Liver (tissue), 9 donors: ENCODE measurements around the gene ADIG. TPM values are rescaled to one million over a fixed set of nuclear protein-coding genes. Genes with fewer than 3 reads are reported as not detected.

Source experiments
- DNase-seq: peaks from one replicate; pipeline ENCODE4 v3.0.0-alpha.2; 2017; ENCODE audit warnings: low spot score
- H3K27ac ChIP-seq, 2 donors: one replicate each; pipeline ENCODE4 v1.7.0; 2013; ENCODE audit warnings: inconsistent platforms in 2 of 2, low read length in 2 of 2, control low read depth in 1 of 2, low read depth in 1 of 2, mild to moderate bottlenecking in 1 of 2
- H3K27me3 ChIP-seq, 4 donors: one replicate each; pipeline versions ENCODE4 v1.6.1 to v1.7.0; 2013; ENCODE audit warnings: low read length in 3 of 4, inconsistent platforms in 1 of 4, mild to moderate bottlenecking in 1 of 4, moderate library complexity in 1 of 4; ENCODE audit not compliant: control insufficient read depth in 4 of 4, insufficient read depth in 4 of 4
- H3K36me3 ChIP-seq, 4 donors: one replicate each; pipeline versions ENCODE4 v1.6.1 to v1.7.0; 2013; ENCODE audit warnings: low read length in 3 of 4, mild to moderate bottlenecking in 3 of 4, low read depth in 1 of 4, moderate library complexity in 1 of 4; ENCODE audit not compliant: control insufficient read depth in 4 of 4, insufficient read depth in 3 of 4
- H3K4me1 ChIP-seq, 4 donors: one replicate each; pipeline versions ENCODE4 v1.6.1 to v1.7.0; 2013; ENCODE audit warnings: low read length in 3 of 4, mild to moderate bottlenecking in 3 of 4, moderate library complexity in 1 of 4; ENCODE audit not compliant: control insufficient read depth in 4 of 4, insufficient read depth in 4 of 4
- H3K4me3 ChIP-seq, 3 donors: one replicate each; pipeline versions ENCODE4 v1.6.1 to v1.7.0; 2013; ENCODE audit warnings: low read length in 3 of 3, control low read depth in 1 of 3, low read depth in 1 of 3, mild to moderate bottlenecking in 1 of 3
- H3K9ac ChIP-seq, 2 donors: one replicate each; pipeline ENCODE4 v1.7.0; 2013; ENCODE audit warnings: low read length in 2 of 2, mild to moderate bottlenecking in 2 of 2, moderate library complexity in 2 of 2, control low read depth in 1 of 2, low read depth in 1 of 2
- H3K9me3 ChIP-seq, 4 donors: one replicate each; pipeline versions ENCODE4 v1.6.1 to v1.7.0; 2013; ENCODE audit warnings: low read length in 3 of 4; ENCODE audit not compliant: control insufficient read depth in 4 of 4
- ATF3 ChIP-seq: IDR thresholded peaks from 2 replicates; pipeline ENCODE4 v1.6.1; 2016; ENCODE audit warnings: antibody characterized with exemption
- EGR1 ChIP-seq, 2 donors: IDR thresholded peaks; 2 replicates each; pipeline ENCODE4 v1.6.1; 2016 to 2018; ENCODE audit warnings: antibody characterized with exemption in 2 of 2, low read depth in 2 of 2
- FOXA1 ChIP-seq: IDR thresholded peaks from 2 replicates; pipeline ENCODE4 v1.6.1; 2016; ENCODE audit warnings: antibody characterized with exemption
- FOXA2 ChIP-seq: IDR thresholded peaks from 2 replicates; pipeline ENCODE4 v1.6.1; 2016; ENCODE audit warnings: antibody characterized with exemption
- GABPA ChIP-seq, 2 donors: IDR thresholded peaks in 1 of 2; conservative IDR thresholded peaks in 1 of 2; 2 replicates each; pipeline ENCODE4 v1.6.1; 2016; ENCODE audit warnings: antibody characterized with exemption in 2 of 2, mild to moderate bottlenecking in 1 of 2, moderate library complexity in 1 of 2
- HNF4A ChIP-seq, 2 donors: conservative IDR thresholded peaks; 2 replicates each; pipeline ENCODE4 v1.6.1; 2016; ENCODE audit warnings: antibody characterized with exemption in 2 of 2, mild to moderate bottlenecking in 2 of 2
- HNF4G ChIP-seq: IDR thresholded peaks from 2 replicates; pipeline ENCODE4 v1.6.1; 2016; ENCODE audit warnings: antibody characterized with exemption
- JUND ChIP-seq, 2 donors: IDR thresholded peaks; 2 replicates each; pipeline ENCODE4 v1.6.1; 2016; ENCODE audit warnings: antibody characterized with exemption in 2 of 2
- MAX ChIP-seq: IDR thresholded peaks from 2 replicates; pipeline ENCODE4 v1.6.1; 2016; ENCODE audit warnings: antibody characterized with exemption
- NR2F2 ChIP-seq: IDR thresholded peaks from 2 replicates; pipeline ENCODE4 v1.6.1; 2016; ENCODE audit warnings: antibody characterized with exemption
- RAD21 ChIP-seq, 2 donors: IDR thresholded peaks; 2 replicates each; pipeline ENCODE4 v1.6.1; 2016; ENCODE audit warnings: antibody characterized with exemption in 2 of 2, mild to moderate bottlenecking in 2 of 2
- REST ChIP-seq: IDR thresholded peaks from 2 replicates; pipeline ENCODE4 v1.6.1; 2016; ENCODE audit warnings: antibody characterized with exemption, mild to moderate bottlenecking
- RXRA ChIP-seq, 2 donors: IDR thresholded peaks; 2 replicates each; pipeline ENCODE4 v1.6.1; 2017 to 2018; ENCODE audit warnings: antibody characterized with exemption in 2 of 2, mild to moderate bottlenecking in 1 of 2
- SP1 ChIP-seq: IDR thresholded peaks from 2 replicates; pipeline ENCODE4 v1.6.1; 2018; ENCODE audit warnings: antibody characterized with exemption, mild to moderate bottlenecking
- TAF1 ChIP-seq: conservative IDR thresholded peaks from 2 replicates; pipeline ENCODE4 v1.6.1; 2016; ENCODE audit warnings: antibody characterized with exemption, mild to moderate bottlenecking
- YY1 ChIP-seq: IDR thresholded peaks from 2 replicates; pipeline ENCODE4 v1.6.1; 2016; ENCODE audit warnings: antibody characterized with exemption, mild to moderate bottlenecking
- ZBTB33 ChIP-seq: IDR thresholded peaks from 2 replicates; pipeline ENCODE4 v1.6.1; 2016; ENCODE audit warnings: antibody characterized with exemption
- WGBS: extraction: QIAGEN DNeasy Blood & Tissue Kit; methylation state at CpG from one replicate; pipeline ENCODE4 v1.1.7; 2013; 5-methylcytosine and 5-hydroxymethylcytosine counted together
- polyA plus RNA-seq, 2 donors: library from polyadenylated mRNA; stranded (reverse) in 1 of 2; unstranded in 1 of 2; fragments of 200-250 nt in 1 of 2; fragments of >200 nt in 1 of 2; fragmentation: Nextera tagmentation in 1 of 2; extraction: Ambion mirVana in 1 of 2; gene quantifications; one replicate each; pipeline versions ENCODE4 v1.2.1 to v1.2.3, GENCODE V29; 2013 to 2015
- total RNA-seq, 2 donors: library from RNA; depleted of rRNA; stranded (reverse); fragments of >200 nt; gene quantifications; one replicate each; pipeline ENCODE4 v1.2.3, GENCODE V29; 2014
- donor health status: healthy.
- donor health status: healthy.
- donor health status: healthy.
- donor health status: healthy.
- donor health status: healthy.

The ADIG gene
- total and polyA plus RNA-seq, 4 donors, result not detected

DNA sequence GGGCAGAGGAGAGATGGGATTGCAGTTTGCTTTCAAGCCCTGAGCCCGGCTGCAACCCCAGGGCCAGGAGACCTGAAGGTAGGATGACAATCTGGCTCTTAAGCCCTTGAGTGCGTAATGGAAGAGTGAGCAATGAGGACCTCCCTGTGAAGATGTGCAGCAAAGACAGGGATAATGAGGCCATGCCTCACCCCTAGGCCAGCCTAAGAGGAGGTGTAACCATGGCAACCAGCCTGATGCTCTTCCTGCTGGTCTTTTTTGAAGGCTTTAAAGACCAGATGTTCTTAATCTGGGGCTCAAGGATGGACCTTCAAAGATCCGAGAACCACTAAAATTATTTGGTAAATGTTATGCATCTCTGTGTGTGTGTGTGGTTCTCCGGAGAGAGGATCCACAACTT, 28.8 kb downstream of the ADIG start:
- H3K9ac ChIP-seq, result no peak overlapping the region
- no peak for DNase-seq
- H3K27me3 ChIP-seq, result peaks cover 0 to 2% (median 0%) of the 10 kb centered on the region in 4 donors
- H3K27ac ChIP-seq, result no peak overlapping the region
- no peaks in the 10 kb centered on the region for H3K36me3 ChIP-seq
- no peak overlapping the region for H3K4me3 ChIP-seq
- WGBS, result 93% methylated on average over 4 of the region's 4 CpGs
- H3K4me1 ChIP-seq, result no peaks in the 10 kb centered on the region
- TF ChIP-seq FOXA1 (no peak), HNF4G (no peak), RAD21 (IDR thresholded peaks at IDR 0.05) (no peak), REST (no peak), ATF3 (no peak), SP1 (no peak), YY1 (no peak), GABPA (IDR thresholded peaks at IDR 0.05 in 1 of 2, conservative IDR thresholded peaks at IDR 0.05 in 1 of 2) (no peak), HNF4A (conservative IDR thresholded peaks at IDR 0.05) (no peak), FOXA2 (no peak), NR2F2 (no peak), RXRA (IDR thresholded peaks at IDR 0.05) (no peak)
- no peaks in the 10 kb centered on the region for H3K9me3 ChIP-seq

DNA sequence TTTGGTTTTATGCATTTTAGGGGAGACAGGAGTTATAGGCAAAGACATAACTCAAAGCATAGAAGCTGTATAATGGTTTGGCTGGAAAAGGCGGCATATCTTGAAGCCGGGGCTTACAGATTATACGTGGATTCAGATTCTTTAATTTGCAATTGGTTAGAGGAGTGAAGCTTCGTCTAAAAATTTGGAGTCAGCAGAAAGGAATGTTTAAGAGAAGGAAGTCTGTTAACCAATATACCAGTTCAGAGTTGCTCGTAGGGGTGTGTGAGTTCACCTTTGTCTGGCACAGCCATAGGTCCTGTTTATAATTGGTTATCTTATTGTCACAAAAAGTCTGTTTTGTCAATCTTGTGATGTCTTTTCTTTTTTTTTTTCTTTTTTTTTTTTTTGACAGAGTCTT, 29.5 kb downstream of the ADIG start:
- Histone ChIP-seq H3K9me3 (no peaks in the 10 kb centered on the region), H3K36me3 (no peaks in the 10 kb centered on the region), H3K27ac (no peak overlapping the region), H3K4me1 (no peaks in the 10 kb centered on the region), H3K4me3 (no peak overlapping the region), H3K9ac (no peak overlapping the region), H3K27me3 (no peaks in the 10 kb centered on the region)
- no peak for DNase-seq
- 76% methylated on average over 5 of the region's 5 CpGs for WGBS
- TF ChIP-seq TAF1 (no peak), MAX (no peak), SP1 (no peak), RAD21 (IDR thresholded peaks at IDR 0.05) (no peak), FOXA2 (no peak)

GRCh38 chr20:38612751-38613515, 31.9 kb downstream of the ADIG start:
- Histone ChIP-seq H3K9ac (no peak overlapping the region), H3K27me3 (no peaks in the 10 kb centered on the region), H3K4me3 (no peak overlapping the region), H3K9me3 (no peaks in the 10 kb centered on the region), H3K4me1 (no peaks in the 10 kb centered on the region), H3K36me3 (no peaks in the 10 kb centered on the region), H3K27ac (no peak overlapping the region)
- WGBS, result 53% methylated on average over 5 of the region's 5 CpGs
- DNase-seq, result no peak
- no peak for TF ChIP-seq HNF4G
- no peak for TF ChIP-seq FOXA2
- no peak for TF ChIP-seq RXRA (IDR thresholded peaks at IDR 0.05)
- no peak for TF ChIP-seq SP1
- no peak for TF ChIP-seq REST
- no peak for TF ChIP-seq EGR1 (IDR thresholded peaks at IDR 0.05; ENCODE audit: low read depth in 2 of 2)
- TF ChIP-seq RAD21 (IDR thresholded peaks at IDR 0.05), result no peak
- TF ChIP-seq TAF1, result no peak
- TF ChIP-seq ATF3, result no peak
- no peak for TF ChIP-seq ZBTB33
- no peak for TF ChIP-seq JUND (IDR thresholded peaks at IDR 0.05)
- no peak for TF ChIP-seq MAX
- TF ChIP-seq FOXA1, result no peak
